GM06990 (cell line): Measurements from ENCODE around the gene ORMDL3.

ENCODE experiments used
- DNase-seq: peaks from one replicate; pipeline ENCODE4 v3.0.0-alpha.2; 2011; ENCODE audit not compliant: insufficient read length; ENCODE audit errors: extremely low read depth
- H3K27me3 ChIP-seq: replicated peaks from 2 replicates; pipeline ENCODE4 v1.6.0; 2011; ENCODE audit warnings: low read length; ENCODE audit not compliant: control insufficient read depth, insufficient read depth
- H3K36me3 ChIP-seq: 2 replicates; pipeline ENCODE4 v1.5.1; 2011; ENCODE audit warnings: low read length; ENCODE audit not compliant: control insufficient read depth, insufficient read depth
- H3K4me3 ChIP-seq: replicated peaks from 2 replicates; pipeline ENCODE4 v1.5.1; 2011; ENCODE audit warnings: low read depth, mild to moderate bottlenecking, control low read depth, low read length
- CTCF ChIP-seq: IDR thresholded peaks from 2 replicates; pipeline ENCODE4 v1.5.1; 2011; ENCODE audit warnings: low read length, control low read depth, mild to moderate bottlenecking, inconsistent platforms; ENCODE audit not compliant: insufficient read depth, poor library complexity, severe bottlenecking

Gene ORMDL3

GRCh38 chr17:39965017-39965699 is 37.8 kb upstream of the ORMDL3 start:
- Histone ChIP-seq H3K27me3 (peaks cover 2% of the 10 kb centered on the region), H3K36me3 (no peaks in the 10 kb centered on the region), H3K4me3 (no peak overlapping the region)
- DNase-seq = no peak
- no peak for TF ChIP-seq CTCF

- TF ChIP-seq CTCF = no peak
- peaks cover 2% of the 10 kb centered on the region for H3K27me3 ChIP-seq
- no peak for DNase-seq
Observed at GRCh38 chr17:39963829-39964228, 36.4 kb upstream of the ORMDL3 start.

GRCh38 chr17:39962642-39963220 is 35.3 kb upstream of the ORMDL3 start, which contains the start of gene GSDMA:
Gene GSDMA, plus strand, starts transcription at chr17:39963004. Its CDS starts 2,684 bp downstream, at chr17:39965688.
- Histone ChIP-seq H3K27me3 (peaks cover 2% of the 10 kb centered on the region; the same call in 1 of the 2 replicates), H3K36me3 (no peaks in the 10 kb centered on the region), H3K4me3 (no peak within 1 kb of the TSS)
- no peak for DNase-seq
- TF ChIP-seq CTCF = no peak

More at GRCh38 chr17:39963829-39964228, 36.4 kb upstream of the ORMDL3 start:
- Histone ChIP-seq H3K36me3 (no peaks in the 10 kb centered on the region), H3K4me3 (no peak overlapping the region)

- H3K36me3 ChIP-seq = no peaks in the 10 kb centered on the region
- DNase-seq = no peak
- peaks cover 2% of the 10 kb centered on the region; the same call in 1 of the 2 replicates for H3K27me3 ChIP-seq
- TF ChIP-seq CTCF = no peak
- H3K4me3 ChIP-seq = no peak overlapping the region
Observed at GRCh38 chr17:39960524-39961041, 33.2 kb upstream of the ORMDL3 start.

- no peak for TF ChIP-seq CTCF
- Histone ChIP-seq H3K27me3 (no peaks in the 10 kb centered on the region), H3K36me3 (no peaks in the 10 kb centered on the region), H3K4me3 (no peak overlapping the region)
- DNase-seq = no peak
Observed at GRCh38 chr17:39955726-39956225, 28.4 kb upstream of the ORMDL3 start.
